Neural cell (in vitro differentiated cells): ENCODE results near the gene DIAPH1. TPM values are rescaled to one million over a fixed set of nuclear protein-coding genes. Genes with fewer than 3 reads are reported as not detected.

ENCODE experiments used
- H2AFZ ChIP-seq: fragments of 200-600, 300-800 bp; sonication (generic), shearing (Covaris generic); 2 replicates; pipeline ENCODE4 v1.6.0; 2014; ENCODE audit warnings: low read depth, mild to moderate bottlenecking, antibody characterized with exemption, low read length, moderate library complexity
- H3F3A ChIP-seq: fragments of 200-600 bp; shearing (Covaris generic); 2 replicates; pipeline ENCODE4 v1.6.1; 2016; ENCODE audit warnings: mild to moderate bottlenecking, moderate library complexity, mixed read lengths, antibody characterized with exemption, low read length; ENCODE audit not compliant: insufficient read depth, poor library complexity, severe bottlenecking
- H3K27ac ChIP-seq: fragments of 200-600, 300-800 bp; sonication (generic), shearing (Covaris generic); 2 replicates; pipeline ENCODE4 v1.5.1; 2014; ENCODE audit warnings: mild to moderate bottlenecking, low read length, moderate library complexity
- H3K27me3 ChIP-seq: fragments of 300-800, 200-600 bp; sonication (generic), shearing (Covaris generic); 2 replicates; pipeline ENCODE4 v1.6.0; 2014; ENCODE audit warnings: mild to moderate bottlenecking, low read depth, low read length, moderate library complexity; ENCODE audit not compliant: insufficient read depth
- H3K36me3 ChIP-seq: fragments of 300-800, 200-600 bp; sonication (generic), shearing (Covaris generic); 2 replicates; pipeline ENCODE4 v1.5.1; 2014; ENCODE audit warnings: mild to moderate bottlenecking, antibody characterized with exemption, low read length, moderate library complexity; ENCODE audit not compliant: insufficient read depth
- H3K4me2 ChIP-seq: fragments of 300-800, 200-600 bp; sonication (generic), shearing (Covaris generic); 2 replicates; pipeline ENCODE4 v1.6.0; 2014; ENCODE audit warnings: mild to moderate bottlenecking, low read length
- H3K4me3 ChIP-seq: fragments of 300-800, 200-600 bp; sonication (generic), shearing (Covaris generic); 2 replicates; pipeline ENCODE4 v1.5.1; 2014; ENCODE audit warnings: mild to moderate bottlenecking, low read length, moderate library complexity
- H3K79me2 ChIP-seq: fragments of 200-600 bp; shearing (Covaris generic); replicated peaks from 2 replicates; pipeline ENCODE4 v1.6.0; 2014; ENCODE audit warnings: mild to moderate bottlenecking, low read length, moderate library complexity; ENCODE audit not compliant: insufficient read depth
- H3K9ac ChIP-seq: fragments of 300-800, 200-600 bp; sonication (generic), shearing (Covaris generic); 2 replicates; pipeline ENCODE4 v1.6.1; 2016; ENCODE audit warnings: mild to moderate bottlenecking, low read length, mixed read lengths
- H3K9me2 ChIP-seq: fragments of 200-600 bp; shearing (Covaris generic); 2 replicates; pipeline ENCODE4 v1.6.1; 2016; ENCODE audit warnings: mild to moderate bottlenecking, low read length, mixed read lengths; ENCODE audit not compliant: insufficient read depth
- H3K9me3 ChIP-seq: fragments of 200-600, 300-800 bp; sonication (generic), shearing (Covaris generic); 2 replicates; pipeline ENCODE4 v1.6.1; 2016; ENCODE audit warnings: mild to moderate bottlenecking, mixed run types, low read length, moderate library complexity, mixed read lengths
- H4K20me1 ChIP-seq: fragments of 200-600 bp; shearing (Covaris generic); 2 replicates; pipeline ENCODE4 v1.6.1; 2016; ENCODE audit warnings: mild to moderate bottlenecking, mixed run types; ENCODE audit not compliant: insufficient read depth
- CTCF ChIP-seq: fragments of 450-650 bp; IDR thresholded peaks from 2 replicates; pipeline ENCODE4 v1.5.1; 2014; ENCODE audit warnings: antibody characterized with exemption, mild to moderate bottlenecking, moderate library complexity; ENCODE audit not compliant: poor library complexity, severe bottlenecking
- EP300 ChIP-seq: fragments of 450-650 bp; conservative IDR thresholded peaks from 2 replicates; pipeline ENCODE4 v1.6.1; 2014; ENCODE audit warnings: antibody characterized with exemption, mild to moderate bottlenecking, moderate library complexity; ENCODE audit not compliant: poor library complexity, severe bottlenecking
- EZH2 ChIP-seq: fragments of 200-600, 300-800 bp; shearing (Covaris generic), sonication (generic); IDR thresholded peaks from 2 replicates; pipeline ENCODE4 v1.6.1; 2014; ENCODE audit warnings: antibody characterized with exemption, low read length, borderline replicate concordance, mild to moderate bottlenecking; ENCODE audit not compliant: insufficient read depth, poor library complexity, severe bottlenecking
- MXI1 ChIP-seq: fragments of 450-650 bp; conservative IDR thresholded peaks from 2 replicates; pipeline ENCODE4 v1.6.1; 2014; ENCODE audit warnings: antibody characterized with exemption, mild to moderate bottlenecking; ENCODE audit not compliant: poor library complexity, severe bottlenecking
- POLR2AphosphoS5 ChIP-seq: IDR thresholded peaks from 2 replicates; pipeline ENCODE4 v1.6.1; 2012
- RAD21 ChIP-seq: fragments of 450-650 bp; conservative IDR thresholded peaks from 2 replicates; pipeline ENCODE4 v1.6.1; 2014; ENCODE audit warnings: antibody characterized with exemption, mild to moderate bottlenecking, moderate library complexity
- REST ChIP-seq: IDR thresholded peaks from 2 replicates; pipeline ENCODE4 v1.6.1; 2012; ENCODE audit warnings: borderline replicate concordance
- SMC3 ChIP-seq: fragments of 450-650 bp; conservative IDR thresholded peaks from 2 replicates; pipeline ENCODE4 v1.6.1; 2014; ENCODE audit warnings: antibody characterized with exemption, mild to moderate bottlenecking, moderate library complexity; ENCODE audit not compliant: poor library complexity
- TAF1 ChIP-seq: IDR thresholded peaks from 2 replicates; pipeline ENCODE4 v1.6.1; 2012; ENCODE audit warnings: low read depth
- polyA plus RNA-seq: library from polyadenylated mRNA; depleted of rRNA; stranded (reverse); fragments of >200 nt; gene quantifications from 2 replicates; pipeline ENCODE4 v1.2.3, GENCODE V29; 2014

DIAPH1 gene
- polyA plus RNA-seq, 1 donor from 2014 or later = 21.9 TPM

GRCh38 chr5:141489841-141490240, 129.0 kb downstream of the DIAPH1 start:
- Histone ChIP-seq H3K79me2 (peaks cover 10% of the 10 kb centered on the region), H3K27me3 (no peaks in the 10 kb centered on the region), H3F3A (no peaks in the 10 kb centered on the region), H4K20me1 (no peaks in the 10 kb centered on the region), H3K4me2 (no peak overlapping the region), H3K36me3 (peaks cover 30% of the 10 kb centered on the region), H2AFZ (no peak overlapping the region), H3K9me2 (no peaks in the 10 kb centered on the region), H3K27ac (no peak overlapping the region), H3K9me3 (peaks cover 54% of the 10 kb centered on the region), H3K4me3 (no peak overlapping the region), H3K9ac (no peak overlapping the region)
- TF ChIP-seq CTCF (no peak), REST (no peak), RAD21 (no peak), SMC3 (no peak), POLR2AphosphoS5 (no peak), EZH2 (no peak), MXI1 (no peak), TAF1 (no peak), EP300 (no peak)

GRCh38 chr5:141488591-141489561, 129.9 kb downstream of the DIAPH1 start, which contains the start of gene PCDHGC5:
Gene PCDHGC5 (plus strand): TSS chr5:141489081. CDS start chr5:141489241, 160 bp downstream.
- Histone ChIP-seq H4K20me1 (no peaks in the 10 kb centered on the region), H2AFZ (no peak within 1 kb of the TSS), H3K79me2 (peaks cover 10% of the 10 kb centered on the region), H3F3A (peaks cover 2% of the 10 kb centered on the region), H3K4me3 (no peak within 1 kb of the TSS), H3K9me2 (no peaks in the 10 kb centered on the region), H3K9me3 (peaks cover 54% of the 10 kb centered on the region), H3K9ac (no peak within 1 kb of the TSS), H3K27ac (no peak within 1 kb of the TSS), H3K27me3 (no peaks in the 10 kb centered on the region), H3K36me3 (peaks cover 30% of the 10 kb centered on the region), H3K4me2 (no peak within 1 kb of the TSS)
- TF ChIP-seq MXI1 (no peak), POLR2AphosphoS5 (no peak), SMC3 (no peak), CTCF (no peak), EZH2 (no peak), TAF1 (no peak)
